Uterus (tissue), 2 donors: ENCODE results near the gene GNE.

Experiments
- CTCF ChIP-seq, 4 experiments: fragments of 200-600 bp in 2 of 4; fragments of 450-650 bp in 2 of 4; sonication (generic) in 2 of 4; IDR thresholded peaks; one replicate each; pipeline ENCODE4 v1.5.1; 2016 to 2019; ENCODE audit warnings: antibody characterized with exemption in 4 of 4, mild to moderate bottlenecking in 2 of 4, moderate library complexity in 1 of 4
- POLR2A ChIP-seq, 2 donors: fragments of 450-650 bp; IDR thresholded peaks; one replicate each; pipeline ENCODE4 v1.6.1; 2016; ENCODE audit warnings: antibody characterized with exemption in 2 of 2, mild to moderate bottlenecking in 1 of 2, moderate library complexity in 1 of 2

GRCh38 chr9:36207016-36207415, 51.2 kb downstream of the GNE start:
- TF ChIP-seq CTCF (IDR thresholded peaks at IDR 0.05) (no peak), POLR2A (IDR thresholded peaks at IDR 0.05) (no peak)
